ENCODE data around the gene WDR72.

DNA sequence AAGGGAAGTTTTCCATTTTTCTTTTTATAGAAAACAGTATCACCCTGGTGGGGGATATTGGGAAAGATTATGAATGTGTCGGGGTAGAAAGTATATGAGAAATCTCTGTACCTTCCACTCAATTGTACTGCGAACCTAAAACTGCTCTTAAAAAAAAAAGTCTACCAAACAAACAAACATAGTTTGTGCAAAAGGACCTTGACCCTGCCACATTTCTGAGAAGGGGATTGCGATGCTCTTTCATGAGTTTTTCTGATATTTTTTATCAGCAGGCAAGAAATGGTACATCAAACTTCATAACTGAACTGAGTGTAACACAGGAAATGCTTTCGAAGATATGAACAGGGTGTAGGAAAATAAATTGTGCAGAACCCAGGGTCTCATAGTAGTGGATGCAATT is 286.0 kb downstream of the WDR72 start:
- TF ChIP-seq, protein P1, sequence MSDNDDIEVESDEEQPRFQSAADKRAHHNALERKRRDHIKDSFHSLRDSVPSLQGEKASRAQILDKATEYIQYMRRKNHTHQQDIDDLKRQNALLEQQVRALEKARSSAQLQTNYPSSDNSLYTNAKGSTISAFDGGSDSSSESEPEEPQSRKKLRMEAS (IDR thresholded peaks at IDR 0.05), result no peak
- no peak for TF ChIP-seq RAD21 (IDR thresholded peaks at IDR 0.05 in 1 of 2, conservative IDR thresholded peaks at IDR 0.05 in 1 of 2; ENCODE audit: low read depth in 2 of 2, low read length in 2 of 2)
- TF ChIP-seq, protein P2, sequence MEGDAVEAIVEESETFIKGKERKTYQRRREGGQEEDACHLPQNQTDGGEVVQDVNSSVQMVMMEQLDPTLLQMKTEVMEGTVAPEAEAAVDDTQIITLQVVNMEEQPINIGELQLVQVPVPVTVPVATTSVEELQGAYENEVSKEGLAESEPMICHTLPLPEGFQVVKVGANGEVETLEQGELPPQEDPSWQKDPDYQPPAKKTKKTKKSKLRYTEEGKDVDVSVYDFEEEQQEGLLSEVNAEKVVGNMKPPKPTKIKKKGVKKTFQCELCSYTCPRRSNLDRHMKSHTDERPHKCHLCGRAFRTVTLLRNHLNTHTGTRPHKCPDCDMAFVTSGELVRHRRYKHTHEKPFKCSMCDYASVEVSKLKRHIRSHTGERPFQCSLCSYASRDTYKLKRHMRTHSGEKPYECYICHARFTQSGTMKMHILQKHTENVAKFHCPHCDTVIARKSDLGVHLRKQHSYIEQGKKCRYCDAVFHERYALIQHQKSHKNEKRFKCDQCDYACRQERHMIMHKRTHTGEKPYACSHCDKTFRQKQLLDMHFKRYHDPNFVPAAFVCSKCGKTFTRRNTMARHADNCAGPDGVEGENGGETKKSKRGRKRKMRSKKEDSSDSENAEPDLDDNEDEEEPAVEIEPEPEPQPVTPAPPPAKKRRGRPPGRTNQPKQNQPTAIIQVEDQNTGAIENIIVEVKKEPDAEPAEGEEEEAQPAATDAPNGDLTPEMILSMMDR (IDR thresholded peaks at IDR 0.05; ENCODE audit: control extremely low read depth in 1 of 3, insufficient read depth in 1 of 3, low read depth in 1 of 3, low read length in 3 of 3), result no peak
- TF ChIP-seq POLR2AphosphoS5 (IDR thresholded peaks at IDR 0.05; ENCODE audit: low read depth, low read length), result no peak
- TF ChIP-seq EZH2 (IDR thresholded peaks at IDR 0.05; ENCODE audit: low read depth, low read length, severe bottlenecking), result no peak
